GM21529 (cell line): ENCODE data around the gene PITPNM3.

Source experiments
- ATAC-seq: cut with Tn5 transposase; IDR thresholded peaks from one replicate; pipeline ENCODE4 v1.9.1; 2021; ENCODE audit not compliant: unreplicated experiment

Gene PITPNM3

DNA sequence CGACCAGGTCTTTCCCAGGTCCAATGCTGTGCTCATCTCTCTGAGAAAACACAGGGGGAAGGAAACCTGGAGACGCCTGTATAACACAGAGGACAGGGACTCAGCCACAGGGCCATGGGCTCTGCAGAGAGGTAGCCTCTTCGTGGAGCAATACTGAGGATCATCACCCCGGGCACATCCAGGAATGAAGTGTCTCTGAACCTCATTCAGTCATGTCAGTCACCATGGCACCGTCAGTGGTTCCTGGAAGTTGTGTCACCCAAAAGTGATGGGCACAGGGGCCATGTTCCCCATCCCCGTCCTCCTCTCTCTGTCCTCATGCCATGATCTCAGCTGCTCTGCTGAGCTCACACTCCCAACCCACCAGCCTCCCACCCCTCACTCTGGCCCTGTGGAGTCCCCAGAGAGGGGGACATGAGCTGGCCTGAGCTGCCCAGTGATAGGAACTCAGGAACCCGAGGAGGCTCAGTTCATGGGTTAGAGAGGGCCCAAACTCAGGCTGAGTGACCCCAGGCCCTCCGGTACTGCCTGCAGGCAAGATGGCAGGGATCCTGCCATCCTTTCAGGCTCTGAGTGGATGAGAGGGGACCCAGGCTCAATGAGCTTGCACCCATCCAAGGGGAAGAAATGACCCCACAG lies 53.4 kb downstream of the PITPNM3 start:
- ATAC-seq: no peak

DNA sequence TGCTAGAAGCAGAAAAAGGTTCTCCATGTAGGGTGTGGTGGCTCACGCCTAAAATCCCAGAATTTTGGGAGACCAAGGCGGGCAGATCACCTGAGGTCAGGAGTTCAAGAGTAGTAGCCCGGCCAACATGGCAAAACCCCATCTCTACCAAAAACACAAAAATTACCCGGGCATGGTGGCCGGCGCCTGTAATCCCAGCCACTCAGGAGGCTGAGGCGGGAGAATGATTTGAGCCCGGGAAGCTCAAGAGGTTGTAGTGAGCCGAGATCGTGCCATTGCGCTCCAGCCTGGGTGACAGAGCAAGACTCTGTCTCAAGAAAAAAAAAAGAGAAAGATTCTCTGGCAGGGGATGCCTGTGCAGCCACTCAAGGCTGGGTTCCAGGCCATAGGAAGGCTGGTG lies 54.2 kb downstream of the PITPNM3 start:
- no peak for ATAC-seq

DNA sequence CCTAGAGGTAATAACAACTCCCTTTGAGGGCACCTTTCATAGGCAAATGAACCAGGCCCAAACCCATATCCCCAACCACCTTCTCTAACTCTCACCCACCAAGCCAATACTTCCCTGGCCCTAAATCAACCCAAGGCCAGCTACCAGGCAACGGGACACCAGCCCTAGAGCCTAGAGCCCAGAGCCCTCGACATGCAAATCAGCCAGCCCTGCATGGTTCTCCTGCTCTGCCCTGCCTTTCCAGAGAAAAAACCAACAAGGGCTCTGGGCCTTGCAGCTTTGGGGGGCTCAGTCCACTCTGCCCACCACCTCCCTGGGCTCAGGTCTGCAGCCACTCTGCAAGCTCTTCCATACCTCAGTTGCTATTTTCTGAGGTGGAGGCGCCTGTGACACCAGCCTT lies 55.0 kb downstream of the PITPNM3 start:
- ATAC-seq: no peak

DNA sequence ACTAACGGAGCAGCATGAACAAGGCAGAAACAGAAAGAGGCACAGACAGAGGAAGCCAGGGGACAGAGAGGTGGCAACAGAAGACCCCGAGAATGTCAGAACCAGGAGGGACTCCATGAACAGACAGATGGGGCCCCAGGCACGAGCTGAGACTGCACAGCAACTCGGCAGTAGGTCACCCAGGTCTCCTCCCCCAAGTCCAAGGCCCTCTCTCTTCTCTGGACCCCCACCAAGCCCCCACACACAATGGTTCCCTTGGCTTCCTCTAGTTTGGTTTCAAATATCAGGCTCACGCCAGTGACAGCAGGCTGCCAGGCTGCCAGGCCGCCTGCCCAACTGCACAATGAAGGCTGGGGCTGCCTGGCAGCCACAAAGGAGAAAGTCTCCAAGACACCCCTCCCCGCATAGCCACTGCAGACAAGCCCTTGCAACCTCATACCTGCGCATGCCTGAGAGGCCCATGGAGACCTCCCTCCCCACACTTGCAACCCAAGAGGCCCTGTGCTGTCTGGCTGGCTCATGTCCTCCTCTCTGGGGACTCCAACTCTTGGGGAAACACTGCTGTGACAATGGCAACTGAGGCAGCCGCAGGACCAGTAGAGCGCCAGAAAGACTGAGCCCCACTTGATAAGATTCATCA lies 57.3 kb downstream of the PITPNM3 start:
- ATAC-seq: no peak

- no peak for ATAC-seq
Observed at GRCh38 chr17:6498356-6498755, 58.0 kb downstream of the PITPNM3 start.

GRCh38 chr17:6497496-6498221 lies 58.7 kb downstream of the PITPNM3 start:
- no peak for ATAC-seq

- ATAC-seq: no peak
Observed at GRCh38 chr17:6496640-6497441, 59.5 kb downstream of the PITPNM3 start.

GRCh38 chr17:6496116-6496481 lies 60.3 kb downstream of the PITPNM3 start:
- ATAC-seq: no peak

- ATAC-seq: no peak
Observed at GRCh38 chr17:6495450-6496115, 60.8 kb downstream of the PITPNM3 start.

- ATAC-seq: no peak
Observed at GRCh38 chr17:6494239-6494941, 62.0 kb downstream of the PITPNM3 start.

DNA sequence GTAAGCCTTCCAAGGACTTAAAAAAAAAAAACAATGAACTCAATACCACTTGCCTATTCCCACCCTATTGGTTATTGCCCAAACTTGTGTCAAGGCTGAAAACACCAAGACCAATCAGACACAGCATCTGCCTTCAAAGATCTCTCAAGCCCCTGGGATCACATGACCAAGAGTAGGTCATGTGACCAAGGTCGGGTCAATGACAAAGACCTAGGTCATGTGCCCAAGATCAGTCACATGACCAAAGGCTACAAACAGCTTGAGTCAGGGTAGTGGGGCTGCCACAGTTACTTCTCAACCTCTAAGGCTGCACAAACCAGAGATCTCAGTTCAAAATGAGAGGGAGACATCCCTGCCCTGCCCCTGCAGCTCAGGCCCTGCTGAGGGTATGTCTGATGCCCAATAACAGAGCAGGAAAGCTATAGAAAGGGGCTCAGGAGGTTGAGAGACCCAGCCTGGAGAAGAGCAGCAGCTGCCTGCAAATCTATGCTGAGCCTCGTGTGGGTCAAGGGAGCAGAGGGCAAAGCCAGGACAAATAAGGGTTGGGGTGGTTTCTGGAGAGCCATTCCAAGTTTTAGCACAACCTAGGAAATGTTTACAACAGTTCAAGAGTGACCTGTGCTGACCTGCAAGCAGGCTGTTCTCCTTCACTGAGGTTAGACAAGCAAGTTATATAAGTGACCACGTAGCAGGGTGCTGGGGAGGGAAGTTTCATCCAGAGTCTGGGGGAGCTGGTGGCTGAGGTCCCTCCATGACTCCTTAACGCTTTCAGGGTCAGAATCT lies 63.3 kb downstream of the PITPNM3 start:
- no peak for ATAC-seq

DNA sequence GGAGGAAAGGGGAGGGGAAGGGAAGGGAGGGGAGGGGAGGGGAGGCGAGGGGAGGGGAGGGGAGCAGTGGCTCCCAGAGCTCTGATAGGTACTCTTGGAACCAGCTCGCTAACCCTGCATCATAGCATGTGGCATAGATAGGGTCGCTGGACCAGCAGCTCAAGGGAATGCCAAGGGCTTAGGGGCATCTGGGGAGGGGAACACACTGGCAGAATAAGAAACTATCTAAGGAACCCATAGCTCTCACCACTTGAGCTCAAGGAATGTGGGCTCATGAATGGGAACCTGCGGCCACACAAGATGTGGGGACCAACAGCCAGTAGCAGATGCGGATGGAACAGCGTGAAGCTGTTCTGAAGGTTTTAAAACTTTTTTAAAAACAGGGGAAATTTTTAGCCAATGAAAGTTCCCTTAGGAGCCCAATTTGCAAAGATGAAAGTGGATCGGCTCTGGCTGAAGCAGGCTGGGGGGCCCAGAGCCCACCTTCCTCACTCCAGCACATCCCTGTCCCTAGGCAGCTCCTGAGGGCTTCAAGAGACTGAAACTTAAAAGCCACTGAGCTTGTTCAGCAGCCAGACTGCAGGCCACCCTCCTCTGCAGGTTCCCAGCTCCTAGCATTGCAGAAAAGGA lies 65.2 kb downstream of the PITPNM3 start:
- no peak for ATAC-seq

DNA sequence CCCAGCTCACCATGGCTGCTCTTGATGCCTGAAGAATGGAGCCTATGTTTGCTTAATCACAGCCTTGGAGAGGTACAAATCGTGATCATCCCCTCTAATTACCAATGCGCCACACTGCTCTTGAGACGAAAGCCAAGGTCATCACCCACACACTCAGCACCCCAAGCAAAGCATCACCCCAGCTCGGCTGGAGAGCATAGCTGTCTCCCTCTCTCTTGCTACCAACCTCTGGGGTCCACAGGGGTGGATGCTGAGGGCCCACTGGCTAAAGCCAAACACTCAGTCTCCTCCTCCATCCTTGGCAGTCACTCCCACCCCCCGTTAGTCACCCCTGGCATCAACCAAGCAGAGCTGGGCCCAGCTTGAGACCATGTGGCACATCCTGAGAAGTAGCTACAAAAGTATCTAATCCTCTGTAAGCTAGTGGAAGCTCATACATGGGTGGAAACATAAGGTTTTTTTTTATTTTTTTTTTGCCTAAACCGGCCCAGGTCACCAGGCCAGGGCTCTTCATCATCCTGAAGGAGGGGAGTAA lies 67.3 kb downstream of the PITPNM3 start:
- no peak for ATAC-seq

GRCh38 chr17:6488008-6488539 lies 68.3 kb downstream of the PITPNM3 start:
- no peak for ATAC-seq

GRCh38 chr17:6487251-6488007 lies 68.9 kb downstream of the PITPNM3 start:
- ATAC-seq: no peak

- no peak for ATAC-seq
Observed at GRCh38 chr17:6485646-6486412, 70.5 kb downstream of the PITPNM3 start.

- no peak for ATAC-seq
Observed at GRCh38 chr17:6483507-6483906, 72.8 kb downstream of the PITPNM3 start.
